PC-3 (cell line): ENCODE data around the gene PDP2. TPM values are rescaled to one million over a fixed set of nuclear protein-coding genes. Genes with fewer than 3 reads are reported as not detected.

ENCODE experiments used
- ATAC-seq: fragments of 200-7000 bp; cut with Tn5 transposase; 2 replicates; pipeline ENCODE4 v1.9.1; 2020; ENCODE audit warnings: mild to moderate bottlenecking, moderate library complexity
- BruUV-seq: library from RNA; stranded (reverse); fragments of 400-500 nt; replicated peaks from 2 replicates; lab custom pipeline; 2021; lab: Mats Ljungman, UMichigan
- CTCF ChIA-PET: fragments of 300-600 bp; sonication (Branson Sonifier 250); formaldehyde crosslinking; loops from one replicate; lab custom pipeline; 2022; ENCODE audit warnings: antibody characterized with exemption; lab: Charles Lee
- POLR2A ChIA-PET: fragments of 300-600 bp; sonication (Branson Sonifier 250); formaldehyde crosslinking; loops from one replicate; lab custom pipeline; 2022; ENCODE audit warnings: antibody characterized with exemption; ENCODE audit not compliant: unreplicated experiment; lab: Charles Lee
- DNase-seq: peaks from one replicate; pipeline ENCODE4 v3.0.0-alpha.2; 2015
- H2AFZ ChIP-seq: fragments of 300-600 bp; sonication (generic); 2 replicates; pipeline ENCODE4 v1.6.0; 2016; ENCODE audit warnings: antibody characterized with exemption, low read length
- H3F3A ChIP-seq: fragments of 300-600 bp; sonication (generic); one replicate; pipeline ENCODE4 v1.6.0; 2017; ENCODE audit warnings: antibody characterized with exemption, low read length, control low read depth, mild to moderate bottlenecking; ENCODE audit not compliant: unreplicated experiment
- H3K27ac ChIP-seq: fragments of 300-600 bp; sonication (generic); 2 replicates; pipeline ENCODE4 v1.5.1; 2016; ENCODE audit warnings: mild to moderate bottlenecking, low read length
- H3K27me3 ChIP-seq: fragments of 300-600 bp; sonication (generic); 2 replicates; pipeline ENCODE4 v1.6.1; 2016; ENCODE audit warnings: low read length, mixed read lengths
- H3K36me3 ChIP-seq: fragments of 300-600 bp; sonication (generic); 2 replicates; pipeline ENCODE4 v1.6.1; 2016; ENCODE audit warnings: low read depth, mixed run types, low read length, mixed read lengths
- H3K4me1 ChIP-seq: fragments of 300-600 bp; sonication (generic); 2 replicates; pipeline ENCODE4 v1.5.1; 2016; ENCODE audit warnings: low read length; ENCODE audit not compliant: insufficient read depth
- H3K4me2 ChIP-seq: fragments of 300-600 bp; sonication (generic); 2 replicates; pipeline ENCODE4 v1.6.0; 2016; ENCODE audit warnings: low read length
- H3K4me3 ChIP-seq: fragments of 300-600 bp; sonication (generic); 2 replicates; pipeline ENCODE4 v1.5.1; 2016; ENCODE audit warnings: mild to moderate bottlenecking, low read length, mixed read lengths
- H3K79me2 ChIP-seq: fragments of 300-600 bp; sonication (generic); 2 replicates; pipeline ENCODE4 v1.6.1; 2017; ENCODE audit warnings: low read length, mixed read lengths
- H3K9ac ChIP-seq: fragments of 300-600 bp; sonication (generic); 2 replicates; pipeline ENCODE4 v1.6.0; 2016; ENCODE audit warnings: mild to moderate bottlenecking, low read length
- H3K9me2 ChIP-seq: fragments of 300-600 bp; sonication (generic); replicated peaks from 2 replicates; pipeline ENCODE4 v1.6.1; 2016; ENCODE audit warnings: mixed run types, low read length, mixed read lengths
- H3K9me3 ChIP-seq: fragments of 300-600 bp; sonication (generic); 2 replicates; pipeline ENCODE4 v1.6.1; 2016; ENCODE audit warnings: low read length, mixed read lengths
- H4K20me1 ChIP-seq: fragments of 300-600 bp; sonication (generic); 2 replicates; pipeline ENCODE4 v1.6.1; 2016; ENCODE audit warnings: low read length, mixed read lengths
- EZH2 ChIP-seq: fragments of 300-600 bp; sonication (generic); IDR thresholded peaks from one replicate; pipeline ENCODE4 v1.6.1; 2017; ENCODE audit warnings: antibody characterized with exemption, mild to moderate bottlenecking, low read length; ENCODE audit not compliant: unreplicated experiment
- EZH2phosphoT487 ChIP-seq: fragments of 300-600 bp; sonication (generic); IDR thresholded peaks from 2 replicates; pipeline ENCODE4 v1.6.1; 2018; ENCODE audit warnings: mild to moderate bottlenecking, antibody characterized with exemption, low read length, borderline replicate concordance
- intact Hi-C: fragments of 100-400 bp; cut with micrococcal nuclease; formaldehyde crosslinking; loops from 2 replicates; pipeline ENCODE4 v1.9.0; 2023
- total RNA-seq: library from RNA; depleted of rRNA; stranded (reverse); fragments of >200 nt; gene quantifications from 2 replicates; pipeline ENCODE4 v1.2.3, GENCODE V29; 2014
- TF ChIP-seq, protein P1 (sequence below): fragments of 300-600 bp; sonication (generic); conservative IDR thresholded peaks from 2 replicates; pipeline ENCODE4 v1.5.1; 2017; ENCODE audit warnings: antibody characterized with exemption, low read depth, mild to moderate bottlenecking, low read length

The PDP2 gene
- total RNA-seq, 1 experiment from 2014 or later, result 2.8 TPM

DNA sequence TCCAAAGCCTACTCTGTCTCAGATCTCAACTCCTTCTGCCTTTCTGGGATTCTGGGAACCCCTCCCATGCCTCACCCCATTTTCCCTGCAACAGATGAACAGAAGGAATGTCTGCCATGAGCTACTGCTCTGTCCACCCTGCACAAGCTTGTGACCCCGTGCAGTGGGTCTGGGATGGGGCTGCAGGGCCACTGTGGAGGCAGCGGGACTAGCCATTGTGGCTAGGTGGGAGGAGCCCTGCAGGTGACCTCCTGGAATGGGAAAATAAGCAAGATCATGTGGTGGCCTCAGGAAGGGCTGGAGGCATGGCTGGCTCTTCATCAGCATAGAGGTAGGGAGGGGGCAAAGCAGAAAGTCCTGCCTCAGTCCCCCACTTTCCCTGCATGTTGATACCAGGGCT, 13.7 kb downstream of the PDP2 start:
- Histone ChIP-seq H3F3A (no peaks in the 10 kb centered on the region), H2AFZ (no peak overlapping the region), H4K20me1 (no peaks in the 10 kb centered on the region), H3K4me1 (no peaks in the 10 kb centered on the region), H3K27me3 (no peaks in the 10 kb centered on the region), H3K79me2 (no peaks in the 10 kb centered on the region), H3K4me3 (no peak overlapping the region), H3K4me2 (no peak overlapping the region), H3K9me2 (no peaks in the 10 kb centered on the region), H3K9ac (no peak overlapping the region), H3K9me3 (no peaks in the 10 kb centered on the region), H3K36me3 (no peaks in the 10 kb centered on the region), H3K27ac (no peak overlapping the region)
- TF ChIP-seq EZH2phosphoT487 (no peak), EZH2 (no peak)
- TF ChIP-seq, protein P1, sequence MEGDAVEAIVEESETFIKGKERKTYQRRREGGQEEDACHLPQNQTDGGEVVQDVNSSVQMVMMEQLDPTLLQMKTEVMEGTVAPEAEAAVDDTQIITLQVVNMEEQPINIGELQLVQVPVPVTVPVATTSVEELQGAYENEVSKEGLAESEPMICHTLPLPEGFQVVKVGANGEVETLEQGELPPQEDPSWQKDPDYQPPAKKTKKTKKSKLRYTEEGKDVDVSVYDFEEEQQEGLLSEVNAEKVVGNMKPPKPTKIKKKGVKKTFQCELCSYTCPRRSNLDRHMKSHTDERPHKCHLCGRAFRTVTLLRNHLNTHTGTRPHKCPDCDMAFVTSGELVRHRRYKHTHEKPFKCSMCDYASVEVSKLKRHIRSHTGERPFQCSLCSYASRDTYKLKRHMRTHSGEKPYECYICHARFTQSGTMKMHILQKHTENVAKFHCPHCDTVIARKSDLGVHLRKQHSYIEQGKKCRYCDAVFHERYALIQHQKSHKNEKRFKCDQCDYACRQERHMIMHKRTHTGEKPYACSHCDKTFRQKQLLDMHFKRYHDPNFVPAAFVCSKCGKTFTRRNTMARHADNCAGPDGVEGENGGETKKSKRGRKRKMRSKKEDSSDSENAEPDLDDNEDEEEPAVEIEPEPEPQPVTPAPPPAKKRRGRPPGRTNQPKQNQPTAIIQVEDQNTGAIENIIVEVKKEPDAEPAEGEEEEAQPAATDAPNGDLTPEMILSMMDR, result no peak
- DNase-seq, result no peak
- ChIA-PET POLR2A (no interaction called here), CTCF (no interaction called here)
- ATAC-seq, result no peak
- BruUV-seq, result no TSS peak
- intact Hi-C loops, result no loop called here

DNA sequence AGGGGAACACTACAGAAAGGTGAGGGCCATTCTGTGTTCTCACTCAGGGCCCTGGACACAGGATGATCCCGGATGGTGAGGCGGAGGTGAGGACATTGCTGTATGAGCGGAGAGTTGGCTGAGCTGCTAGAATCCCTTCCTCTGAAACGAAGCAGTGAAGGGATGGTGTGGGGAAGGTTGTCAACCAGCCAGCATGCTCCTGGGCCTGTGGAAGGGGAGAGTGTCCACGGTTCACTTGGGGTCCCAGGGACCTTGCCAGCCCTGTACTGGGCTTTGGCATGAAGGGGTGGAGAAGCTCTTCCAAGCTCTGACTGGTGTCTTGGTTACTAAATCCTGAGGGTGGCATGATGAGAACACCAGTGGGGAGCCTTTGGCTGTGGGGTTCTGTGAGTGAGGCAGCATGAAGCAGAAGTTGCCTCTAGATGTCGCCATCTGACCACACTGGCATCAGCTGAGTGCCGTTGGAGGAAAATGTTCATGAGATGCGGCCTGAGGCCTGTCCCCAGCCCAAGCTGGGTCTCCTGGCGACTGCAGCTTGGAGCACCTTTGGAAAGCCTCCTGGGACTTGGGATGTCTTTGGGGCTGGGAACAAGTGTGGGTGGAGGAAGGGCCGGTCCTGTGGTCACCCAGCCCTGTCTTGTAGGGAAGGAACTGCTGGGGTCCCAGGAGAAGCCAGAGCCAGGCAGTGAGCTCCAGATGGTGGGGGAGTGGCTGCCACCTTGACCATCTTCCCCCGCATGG, 14.8 kb downstream of the PDP2 start:
- Histone ChIP-seq H3K36me3 (no peaks in the 10 kb centered on the region), H4K20me1 (no peaks in the 10 kb centered on the region), H3K9me3 (no peaks in the 10 kb centered on the region), H2AFZ (no peak overlapping the region), H3K4me3 (no peak overlapping the region), H3K27me3 (no peaks in the 10 kb centered on the region), H3K4me2 (no peak overlapping the region), H3F3A (no peaks in the 10 kb centered on the region), H3K4me1 (peaks cover 3% of the 10 kb centered on the region; the same call in 1 of the 2 replicates), H3K79me2 (no peaks in the 10 kb centered on the region), H3K9me2 (no peaks in the 10 kb centered on the region), H3K9ac (no peak overlapping the region), H3K27ac (no peak overlapping the region)
- peak; percentile 89 for ATAC-seq
- no peak for TF ChIP-seq EZH2phosphoT487
- TF ChIP-seq, protein P1, result peak; percentile 81
- ChIA-PET POLR2A (no interaction called here), CTCF (no interaction called here)
- intact Hi-C loops, result no loop called here
- peak; percentile 70 for DNase-seq
- no TSS peak for BruUV-seq

DNA sequence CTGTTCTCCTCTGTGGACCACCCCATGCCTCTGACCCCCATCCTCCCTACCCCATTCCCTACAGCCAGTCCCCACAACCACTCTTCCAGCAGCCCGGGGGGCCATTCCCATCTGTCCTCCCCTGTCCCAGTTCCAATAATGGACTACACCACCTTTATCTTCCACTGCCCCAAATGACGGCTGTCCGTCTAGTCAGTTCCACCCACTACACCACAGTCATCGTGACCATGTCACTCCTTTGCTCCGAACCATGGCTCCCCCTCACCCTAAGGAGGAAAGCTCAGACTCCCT, 15.3 kb downstream of the PDP2 start:
- CTCF ChIA-PET, result no interaction called here
- DNase-seq (no peak), ATAC-seq (no peak)
- Histone ChIP-seq H3K27me3 (no peaks in the 10 kb centered on the region), H3K9me2 (no peaks in the 10 kb centered on the region), H3F3A (no peaks in the 10 kb centered on the region), H3K27ac (no peak overlapping the region), H4K20me1 (no peaks in the 10 kb centered on the region), H3K4me3 (no peak overlapping the region), H3K4me2 (no peak overlapping the region), H3K4me1 (peaks cover 4% of the 10 kb centered on the region; the same call in 1 of the 2 replicates), H3K36me3 (no peaks in the 10 kb centered on the region), H3K9ac (no peak overlapping the region), H3K79me2 (no peaks in the 10 kb centered on the region), H3K9me3 (no peaks in the 10 kb centered on the region), H2AFZ (no peak overlapping the region)
- POLR2A ChIA-PET, result no interaction called here
- intact Hi-C loops, result no loop called here
- no peak for TF ChIP-seq EZH2phosphoT487
- TF ChIP-seq EZH2, result no peak
- no TSS peak for BruUV-seq
